Smooth muscle cell (in vitro differentiated cells): ENCODE data around the gene ANKRD13D. TPM values are rescaled to one million over a fixed set of nuclear protein-coding genes. Genes with fewer than 3 reads are reported as not detected.

Source experiments
- DNase-seq: peaks from one replicate; lab custom pipeline; 2025; ENCODE audit not compliant: unreplicated experiment; lab: John Stamatoyannopoulos, UW
- H2AFZ ChIP-seq: fragments of 200-600 bp; sonication (generic); 2 replicates; pipeline ENCODE4 v1.6.0; 2016; ENCODE audit warnings: antibody characterized with exemption, low read depth, mild to moderate bottlenecking
- H3F3A ChIP-seq: fragments of 200-600 bp; sonication (generic); 2 replicates; pipeline ENCODE4 v1.6.0; 2017; ENCODE audit warnings: antibody characterized with exemption, low read depth
- H3K27ac ChIP-seq: fragments of 200-600 bp; sonication (generic); 2 replicates; pipeline ENCODE4 v1.5.1; 2016; ENCODE audit warnings: low read depth, mild to moderate bottlenecking
- H3K27me3 ChIP-seq: fragments of 200-600 bp; sonication (generic); 2 replicates; pipeline ENCODE4 v1.6.1; 2016; ENCODE audit warnings: low read depth, mild to moderate bottlenecking
- H3K36me3 ChIP-seq: fragments of 200-600 bp; sonication (generic); 2 replicates; pipeline ENCODE4 v1.5.1; 2016; ENCODE audit warnings: low read depth
- H3K4me1 ChIP-seq: fragments of 200-600 bp; sonication (generic); 2 replicates; pipeline ENCODE4 v1.5.1; 2016; ENCODE audit warnings: low read depth
- H3K4me2 ChIP-seq: fragments of 200-600 bp; sonication (generic); 2 replicates; pipeline ENCODE4 v1.6.0; 2016; ENCODE audit warnings: mild to moderate bottlenecking
- H3K4me3 ChIP-seq: fragments of 200-600 bp; sonication (generic); 2 replicates; pipeline ENCODE4 v1.5.1; 2016; ENCODE audit warnings: mild to moderate bottlenecking
- H3K79me2 ChIP-seq: fragments of 200-600 bp; sonication (generic); 2 replicates; pipeline ENCODE4 v1.6.0; 2016; ENCODE audit warnings: low read depth, mild to moderate bottlenecking
- H3K9ac ChIP-seq: fragments of 200-600 bp; sonication (generic); 2 replicates; pipeline ENCODE4 v1.6.0; 2016; ENCODE audit warnings: low read depth
- H3K9me3 ChIP-seq: fragments of 200-600 bp; sonication (generic); replicated peaks from 2 replicates; pipeline ENCODE4 v1.5.1; 2016; ENCODE audit warnings: low read depth
- H4K20me1 ChIP-seq: fragments of 200-600 bp; sonication (generic); 2 replicates; pipeline ENCODE4 v1.6.0; 2016; ENCODE audit warnings: low read depth
- CTCF ChIP-seq: fragments of 200-600 bp; sonication (generic); IDR thresholded peaks from 2 replicates; pipeline ENCODE4 v1.5.1; 2017; ENCODE audit warnings: borderline replicate concordance, mild to moderate bottlenecking, antibody characterized with exemption; ENCODE audit not compliant: insufficient read depth, poor library complexity, severe bottlenecking
- WGBS: methylation state at CpG from one replicate; pipeline ENCODE4 v1.1.7; 2016; ENCODE audit warnings: low lambda C conversion rate; 5-methylcytosine and 5-hydroxymethylcytosine counted together
- polyA plus RNA-seq: library from polyadenylated mRNA; unstranded; fragments of >200 nt; fragmentation: Nextera tagmentation; extraction: Ambion mirVana; gene quantifications from 2 replicates; pipeline ENCODE4 v1.2.1, GENCODE V29; 2016
- total RNA-seq: library from RNA; depleted of rRNA; stranded (reverse); fragments of >200 nt; gene quantifications from 2 replicates; pipeline ENCODE4 v1.2.3, GENCODE V29; 2014

The ANKRD13D gene
- total and polyA plus RNA-seq, 2 experiments from 2014 or later, result 34.7 to 52.0 TPM

- H3K4me2 ChIP-seq, result no peak overlapping the region
- no peaks in the 10 kb centered on the region for H4K20me1 ChIP-seq
- H3K4me3 ChIP-seq, result no peak overlapping the region
- H3K27me3 ChIP-seq, result no peaks in the 10 kb centered on the region
- H3K4me1 ChIP-seq, result no peaks in the 10 kb centered on the region
- DNase-seq, result no peak
- no peaks in the 10 kb centered on the region for H3K9me3 ChIP-seq
- H3K27ac ChIP-seq, result no peak overlapping the region
- no peaks in the 10 kb centered on the region for H3K36me3 ChIP-seq
- no peak overlapping the region for H2AFZ ChIP-seq
- no peaks in the 10 kb centered on the region for H3K79me2 ChIP-seq
- H3K9ac ChIP-seq, result no peak overlapping the region
- WGBS, result 95% methylated on average over 6 of the region's 6 CpGs
- H3F3A ChIP-seq, result no peaks in the 10 kb centered on the region
- TF ChIP-seq CTCF, result no peak
Observed at GRCh38 chr11:67321313-67321871, 32.3 kb downstream of the ANKRD13D start.

- Histone ChIP-seq H2AFZ (no peak overlapping the region), H4K20me1 (no peaks in the 10 kb centered on the region), H3K27me3 (no peaks in the 10 kb centered on the region), H3K4me3 (no peak overlapping the region), H3K27ac (no peak overlapping the region), H3F3A (no peaks in the 10 kb centered on the region), H3K9ac (no peak overlapping the region), H3K9me3 (no peaks in the 10 kb centered on the region), H3K36me3 (no peaks in the 10 kb centered on the region), H3K4me2 (no peak overlapping the region), H3K4me1 (no peaks in the 10 kb centered on the region), H3K79me2 (no peaks in the 10 kb centered on the region)
- 94% methylated on average over 3 of the region's 3 CpGs for WGBS
- DNase-seq, result no peak
- no peak for TF ChIP-seq CTCF
Observed at GRCh38 chr11:67322049-67322448, 32.9 kb downstream of the ANKRD13D start.

DNA sequence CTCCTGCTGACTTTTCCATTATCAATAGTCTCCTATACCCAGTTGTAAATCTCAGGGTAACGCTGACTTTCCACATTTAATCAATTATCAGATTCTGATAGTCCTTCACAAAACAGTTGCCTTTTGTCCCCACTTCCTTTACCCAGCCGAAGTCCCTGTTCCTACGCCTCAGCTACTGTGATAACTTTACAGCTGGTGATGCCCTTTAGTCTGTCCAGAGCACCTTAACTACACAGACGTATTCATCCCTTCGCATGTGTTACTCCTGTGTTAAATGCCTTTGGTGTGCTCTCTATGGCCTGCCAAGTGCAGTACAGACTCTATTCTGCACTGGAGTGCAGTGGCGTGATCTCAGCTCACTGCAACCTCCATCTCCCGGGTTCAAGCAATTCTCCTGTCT lies 34.4 kb downstream of the ANKRD13D start:
- Histone ChIP-seq H3K27me3 (no peaks in the 10 kb centered on the region), H4K20me1 (no peaks in the 10 kb centered on the region), H3K4me2 (no peak overlapping the region), H3K36me3 (no peaks in the 10 kb centered on the region), H3F3A (no peaks in the 10 kb centered on the region), H3K9me3 (no peaks in the 10 kb centered on the region), H3K27ac (no peak overlapping the region), H3K4me3 (no peak overlapping the region), H3K79me2 (no peaks in the 10 kb centered on the region), H3K9ac (no peak overlapping the region), H3K4me1 (no peaks in the 10 kb centered on the region), H2AFZ (no peak overlapping the region)
- 92% methylated on average over 7 of the region's 7 CpGs for WGBS
- no peak for DNase-seq
- TF ChIP-seq CTCF, result no peak

GRCh38 chr11:67332081-67332691 lies 43.1 kb downstream of the ANKRD13D start:
- H3K9ac ChIP-seq, result no peak overlapping the region
- WGBS, result 78% methylated on average over 6 of the region's 6 CpGs

More at GRCh38 chr11:67332081-67332691, 43.1 kb downstream of the ANKRD13D start:
- H2AFZ ChIP-seq, result no peak overlapping the region
- H3K4me3 ChIP-seq, result no peak overlapping the region
- no peaks in the 10 kb centered on the region for H3K9me3 ChIP-seq
- no peaks in the 10 kb centered on the region for H3K36me3 ChIP-seq
- peak overlapping the region; percentile 43 for H3K27ac ChIP-seq
- H3K4me1 ChIP-seq, result no peaks in the 10 kb centered on the region
- H3F3A ChIP-seq, result no peaks in the 10 kb centered on the region
- DNase-seq, result no peak
- H3K27me3 ChIP-seq, result no peaks in the 10 kb centered on the region
- TF ChIP-seq CTCF, result no peak
- H4K20me1 ChIP-seq, result no peaks in the 10 kb centered on the region
- no peaks in the 10 kb centered on the region for H3K79me2 ChIP-seq
- no peak overlapping the region for H3K4me2 ChIP-seq
